Hepatocyte (in vitro differentiated cells): ENCODE results near the gene UNC5CL.

ENCODE experiments used
- CTCF ChIP-seq: fragments of 200-600 bp; sonication (generic); IDR thresholded peaks from 2 replicates; pipeline ENCODE4 v1.5.1; 2016; ENCODE audit warnings: antibody characterized with exemption, mild to moderate bottlenecking; ENCODE audit not compliant: poor library complexity
- EZH2 ChIP-seq: fragments of 200-600 bp; sonication (generic); IDR thresholded peaks from 2 replicates; pipeline ENCODE4 v1.6.1; 2016; ENCODE audit warnings: antibody characterized with exemption, mild to moderate bottlenecking, borderline replicate concordance
- EZH2phosphoT487 ChIP-seq: fragments of 200-600 bp; sonication (generic); IDR thresholded peaks from one replicate; pipeline ENCODE4 v1.6.1; 2018; ENCODE audit warnings: antibody characterized with exemption, mild to moderate bottlenecking, low read depth, moderate library complexity; ENCODE audit not compliant: unreplicated experiment, severe bottlenecking

DNA sequence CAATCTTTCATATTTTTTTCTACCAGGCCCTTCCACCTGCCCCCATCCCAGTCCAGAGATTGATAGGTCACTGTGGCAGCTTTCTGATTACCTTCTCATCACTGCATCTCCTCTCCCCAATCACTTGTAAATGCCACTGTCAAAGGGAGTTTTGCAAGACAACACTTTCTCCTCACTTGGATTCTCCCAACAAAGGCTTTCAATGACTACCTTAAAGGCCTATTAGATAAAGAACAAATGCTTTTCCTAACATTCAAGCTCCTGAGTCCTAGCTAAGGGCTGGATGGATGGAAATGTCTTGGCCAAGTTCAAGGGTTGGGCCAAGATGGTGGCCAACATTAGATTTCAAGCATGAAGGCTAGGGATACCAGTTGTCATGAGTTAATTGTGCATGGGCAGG lies 55.3 kb downstream of the UNC5CL start:
- TF ChIP-seq EZH2phosphoT487 (no peak), CTCF (no peak), EZH2 (no peak)
